Left forelimb (tissue), 1 donor: Measurements from ENCODE around the gene PRAMEF7.
"Not testable (repeated sequence)": the region's sequence is repeated elsewhere in the genome, so short reads cannot be mapped to it uniquely, and the experiment has no call there.

Experiments
- DNase-seq: peaks from one replicate; pipeline ENCODE4 v3.0.0-alpha.2; 2018; ENCODE audit warnings: low spot score

The PRAMEF7 gene

DNA sequence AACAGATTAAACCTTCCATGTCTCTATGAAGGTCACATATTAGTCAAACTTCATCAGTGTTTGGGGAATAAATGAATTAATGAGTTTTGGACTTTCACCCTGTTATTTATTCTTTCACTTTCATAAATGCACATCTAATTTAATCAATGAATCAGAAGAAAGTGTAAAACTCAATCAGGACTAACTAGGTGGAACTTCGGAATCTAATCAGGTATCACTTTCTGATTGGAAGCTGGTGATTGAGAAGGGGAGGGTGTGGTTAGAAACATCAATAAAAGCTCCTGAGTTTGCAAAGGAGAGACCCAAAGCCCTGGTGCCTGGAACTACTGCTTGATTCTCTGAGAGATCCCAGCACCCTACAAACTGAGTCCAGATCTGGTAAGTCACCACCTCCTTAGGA lies at the start of gene PRAMEF7:
PRAMEF7 (plus strand) TSS at position 301 of the 400 bp plus-strand sequence. CDS start 1,083 bp downstream, outside the sequence.
- not testable (repeated sequence) for DNase-seq

DNA sequence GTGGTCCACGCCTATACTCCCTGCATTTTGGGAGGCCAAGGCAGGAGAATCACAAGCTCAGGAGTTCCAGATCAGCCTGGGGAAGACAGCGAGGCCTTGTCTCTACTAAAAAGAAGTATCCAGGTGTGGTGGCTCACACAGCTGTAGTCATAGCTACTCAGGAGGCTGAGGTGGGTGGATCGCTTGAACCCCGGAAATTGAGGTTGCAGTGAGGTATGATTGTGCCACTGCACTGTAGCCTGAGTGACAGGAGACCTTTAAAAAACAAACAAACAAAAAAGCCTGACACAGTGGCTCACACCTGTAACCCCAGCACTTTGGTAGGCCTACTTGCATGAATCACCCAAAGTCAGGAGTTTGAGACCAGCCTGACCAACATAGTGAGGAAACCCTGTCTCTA lies 38.0 kb upstream of the PRAMEF7 start:
- DNase-seq = not testable (repeated sequence)

DNA sequence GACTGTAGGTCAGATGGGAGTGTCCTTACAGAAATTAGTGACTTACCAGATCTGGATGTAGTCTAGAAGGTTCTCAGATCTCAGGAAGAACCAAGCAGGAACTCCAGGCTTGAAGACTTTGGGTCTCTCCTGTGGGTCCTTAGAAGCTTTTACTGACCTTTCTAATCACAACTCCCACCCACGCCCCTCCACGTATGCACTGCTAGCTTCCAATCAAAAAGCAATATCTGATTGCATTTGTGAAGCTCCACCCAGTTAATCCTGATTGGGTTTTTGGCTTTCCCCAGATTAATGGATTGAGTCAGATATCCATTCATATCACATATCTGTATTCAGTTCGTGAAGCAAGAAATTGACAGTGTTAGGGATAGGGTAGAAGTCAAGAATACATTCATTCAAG lies 30.3 kb upstream of the PRAMEF7 start, which contains the start of gene PRAMEF4:
PRAMEF4 (minus strand) TSS at position 101 of the 400 bp plus-strand sequence. CDS start 2,807 bp downstream, outside the sequence.
- not testable (repeated sequence) for DNase-seq

DNA sequence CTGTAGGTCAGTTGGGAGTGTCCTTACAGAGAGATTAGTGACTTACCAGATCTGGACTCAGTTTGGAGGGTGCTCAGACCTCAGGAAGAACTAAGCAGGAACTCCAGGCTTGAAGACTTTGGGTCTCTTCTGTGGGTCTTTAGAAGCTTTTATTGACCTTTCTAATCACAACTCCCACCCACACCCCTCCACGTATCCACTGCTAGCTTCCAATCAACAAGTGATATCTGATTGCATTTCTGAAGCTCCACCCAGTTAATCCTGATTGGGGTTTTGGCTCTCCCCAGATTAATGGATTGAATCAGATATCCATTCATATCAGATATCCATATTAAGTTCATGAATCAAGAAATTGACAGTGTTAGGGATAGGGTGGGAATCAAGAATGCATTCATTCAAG lies 18.2 kb upstream of the PRAMEF7 start, which contains the start of gene PRAMEF10:
PRAMEF10 (minus strand) TSS at position 101 of the 400 bp plus-strand sequence. CDS start 2,423 bp downstream, outside the sequence.
- DNase-seq = not testable (repeated sequence)

DNA sequence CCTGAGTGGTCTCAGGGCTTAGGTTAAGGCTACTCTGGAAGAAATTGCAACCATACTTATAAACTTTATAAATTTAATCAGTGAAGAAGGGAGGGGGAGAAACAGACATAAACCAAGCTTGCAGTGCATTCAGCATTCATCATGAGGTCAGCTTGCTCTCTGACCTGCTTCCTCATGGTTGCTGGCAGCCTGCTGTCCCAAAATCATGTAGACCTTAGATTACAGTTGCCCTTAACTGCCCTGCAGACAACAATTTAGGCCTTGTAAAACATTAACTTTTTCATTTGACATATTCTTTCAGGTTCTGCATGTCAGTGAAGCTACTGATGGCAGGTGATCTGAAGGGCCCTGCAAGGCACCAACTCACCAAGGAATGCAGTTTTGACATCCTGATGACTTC lies 17.2 kb upstream of the PRAMEF7 start:
- DNase-seq = not testable (repeated sequence)

DNA sequence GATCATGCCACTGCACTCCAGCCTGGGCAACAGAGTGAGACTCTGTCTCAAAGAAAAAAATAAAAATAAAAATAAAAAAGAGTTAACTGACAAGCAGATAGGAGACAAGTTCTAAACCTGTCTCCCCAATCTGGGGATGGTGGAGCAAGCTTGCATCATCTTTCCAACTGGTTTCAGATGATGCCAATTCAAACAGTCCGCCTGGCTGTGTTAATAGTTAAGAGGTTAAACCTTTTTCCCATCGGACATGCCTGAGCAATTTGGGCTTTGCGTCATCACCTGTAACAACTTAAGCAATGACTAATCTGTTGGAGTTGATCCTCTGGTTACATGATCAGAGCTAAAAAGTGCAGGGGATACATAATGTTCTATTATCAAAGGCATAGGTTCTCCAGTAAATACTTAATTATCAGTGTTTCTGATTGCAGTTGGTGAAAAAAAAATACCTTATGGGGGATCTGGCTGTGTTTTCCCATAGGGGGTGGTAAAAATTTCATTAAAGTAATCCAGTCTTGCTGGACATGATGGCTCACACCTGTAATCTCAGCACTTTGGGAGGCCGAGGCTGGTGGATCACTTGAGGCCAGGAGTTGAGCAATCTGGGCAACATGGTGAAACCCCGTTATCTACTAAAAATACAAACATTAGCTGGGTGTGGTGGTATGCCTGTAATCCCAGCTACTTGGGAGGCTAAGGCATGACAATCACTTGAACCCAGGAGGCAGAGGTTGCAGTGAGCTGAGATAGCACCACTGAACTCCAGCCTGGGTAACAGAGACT lies 12.4 kb upstream of the PRAMEF7 start:
- not testable (repeated sequence) for DNase-seq

DNA sequence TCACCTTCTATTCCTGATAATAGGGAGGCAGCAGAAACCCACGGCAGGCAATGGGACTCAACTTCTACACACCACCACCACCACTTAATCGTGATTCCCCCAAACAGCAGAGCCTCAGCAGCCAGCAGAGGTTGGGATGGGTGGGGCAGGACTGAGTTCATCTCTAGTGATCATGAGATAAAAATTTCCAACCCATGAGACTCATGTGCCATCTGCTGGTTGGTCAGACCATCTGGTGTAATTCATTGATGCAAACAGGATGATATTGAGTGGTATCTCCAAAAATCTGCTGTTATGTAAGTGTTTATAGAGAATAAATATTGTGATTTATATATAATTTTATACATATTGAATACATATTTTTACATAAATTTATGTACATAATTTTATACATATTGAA lies 5.3 kb downstream of the PRAMEF7 start:
- DNase-seq = not testable (repeated sequence)

DNA sequence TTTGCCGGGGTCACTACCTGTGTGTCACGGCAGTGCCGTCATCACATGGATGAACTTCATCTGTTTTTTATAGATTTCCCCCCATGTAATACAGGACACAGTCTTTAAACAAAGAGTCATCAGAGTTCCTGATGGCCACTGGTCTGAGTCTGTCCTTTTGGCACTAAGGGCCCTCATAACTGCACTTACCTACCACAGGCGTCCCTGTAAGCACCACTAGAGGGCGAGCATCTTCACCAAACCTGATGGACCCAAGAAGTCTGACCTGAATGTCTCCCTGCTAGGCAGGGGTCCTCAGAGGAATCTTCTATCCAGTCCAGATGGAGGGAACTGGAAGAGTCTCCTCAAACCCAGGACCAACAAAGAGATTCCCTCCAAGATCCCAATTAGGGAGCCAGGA lies 8.0 kb downstream of the PRAMEF7 start:
- DNase-seq = not testable (repeated sequence)

DNA sequence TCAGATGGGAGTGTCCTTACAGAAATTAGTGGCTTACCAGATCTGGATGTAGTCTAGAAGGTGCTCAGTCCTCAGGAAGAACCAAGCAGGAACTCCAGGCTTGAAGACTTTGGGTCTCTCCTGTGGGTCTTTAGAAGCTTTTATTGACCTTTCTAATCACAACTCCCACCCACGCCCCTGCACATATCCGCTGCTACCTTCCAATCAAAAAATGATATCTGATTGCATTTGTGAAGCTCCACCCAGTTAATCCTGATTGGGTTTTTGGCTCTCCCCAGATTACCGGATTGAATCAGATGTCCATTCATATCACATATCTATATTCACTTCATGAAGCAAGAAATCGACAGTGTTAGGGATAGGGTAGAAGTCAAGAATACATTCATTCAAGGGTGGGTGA lies 31.1 kb downstream of the PRAMEF7 start, which contains the start of gene PRAMEF6:
PRAMEF6 (minus strand) TSS at position 101 of the 400 bp plus-strand sequence. CDS start 5,062 bp downstream, outside the sequence.
- DNase-seq = not testable (repeated sequence)
